ENCODE data around the gene ZFR. TPM values are rescaled to one million over a fixed set of nuclear protein-coding genes. Genes with fewer than 3 reads are reported as not detected.

Gene ZFR
- total RNA-seq, 1 experiment from 2014 or later, result 62.4 TPM

DNA sequence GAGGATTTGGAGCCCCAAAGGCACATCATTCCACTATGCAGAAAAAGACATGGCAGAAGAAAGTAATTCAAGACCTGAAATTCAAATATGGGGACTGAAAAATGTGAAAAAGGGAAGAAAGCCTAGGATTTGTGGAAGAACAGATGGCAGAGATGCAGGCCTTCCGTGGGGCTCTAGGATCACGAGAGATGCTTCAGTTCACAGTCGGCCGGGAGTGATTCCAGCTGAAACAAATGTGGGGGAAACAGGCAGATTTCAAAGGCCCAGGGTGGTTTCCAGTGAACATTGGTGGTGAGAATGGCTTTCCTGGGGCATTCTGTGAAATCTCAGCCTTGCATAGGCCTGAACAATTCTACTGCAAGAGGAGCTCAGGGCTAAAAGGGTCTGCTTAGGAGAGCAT lies 34.6 kb upstream of the ZFR start:
- peaks cover 7 to 10% of the 10 kb centered on the region in 2 experiments; a peak in 3 of 4 replicates for H3K4me1 Mint-ChIP-seq
- Histone ChIP-seq H3K23me2 (ENCODE audit: insufficient read length, low read depth, low read length, poor library complexity, severe bottlenecking) (no peaks in the 10 kb centered on the region), H2BK5ac (ENCODE audit: insufficient read length, low read length) (no peak overlapping the region), H3K4me1 (ENCODE audit: insufficient read depth, low read length) (no peaks in the 10 kb centered on the region), H3K27ac (ENCODE audit: insufficient read length, low read depth, low read length) (no peak overlapping the region), H3K23ac (ENCODE audit: insufficient read length, low read depth, low read length) (no peak overlapping the region), H2BK120ac (ENCODE audit: low read depth, low read length, poor library complexity, severe bottlenecking) (no peak overlapping the region), H4K20me1 (ENCODE audit: control insufficient read depth, insufficient read depth, insufficient read length) (no peaks in the 10 kb centered on the region), H2BK15ac (ENCODE audit: low read depth, low read length) (no peak overlapping the region), H3K27me3 (ENCODE audit: insufficient read depth, low read length) (no peaks in the 10 kb centered on the region), H2BK12ac (ENCODE audit: insufficient read length, low read depth, low read length) (no peak overlapping the region), H3K18ac (ENCODE audit: insufficient read length, low read depth, low read length) (no peak overlapping the region), H3K4ac (ENCODE audit: low read depth, low read length) (no peak overlapping the region), H3K56ac (ENCODE audit: insufficient read length, low read depth, low read length) (no peak overlapping the region), H4K91ac (ENCODE audit: insufficient read length, low read depth, low read length) (no peak overlapping the region), H2AK5ac (ENCODE audit: insufficient read length, low read length) (no peak overlapping the region), H3K79me1 (ENCODE audit: insufficient read depth, low read depth, low read length, poor library complexity, severe bottlenecking) (no peaks in the 10 kb centered on the region), H3K4me2 (ENCODE audit: insufficient read depth, insufficient read length, low read length) (no peak overlapping the region), H3K14ac (ENCODE audit: insufficient read depth, low read length) (no peak overlapping the region), H4K8ac (replicated peaks; ENCODE audit: insufficient read length, low read depth, low read length) (no peak overlapping the region), H2BK20ac (ENCODE audit: low read depth, low read length, poor library complexity, severe bottlenecking) (no peak overlapping the region), H2AFZ (ENCODE audit: low read length) (no peak overlapping the region), H3T11ph (ENCODE audit: low read length) (no peak overlapping the region), H3K79me2 (ENCODE audit: insufficient read depth, low read length) (no peaks in the 10 kb centered on the region), H3K9me3 (ENCODE audit: control insufficient read depth, low read depth, low read length) (no peaks in the 10 kb centered on the region), H4K5ac (ENCODE audit: insufficient read length, low read depth, low read length) (no peak overlapping the region), H3K9ac (ENCODE audit: extremely low read depth, insufficient read length, low read length) (no peak overlapping the region)
- no peaks in the 10 kb centered on the region for H3K9me3 Mint-ChIP-seq
- no peak overlapping the region for H3K4me3 Mint-ChIP-seq
- TF ChIP-seq, protein P1, sequence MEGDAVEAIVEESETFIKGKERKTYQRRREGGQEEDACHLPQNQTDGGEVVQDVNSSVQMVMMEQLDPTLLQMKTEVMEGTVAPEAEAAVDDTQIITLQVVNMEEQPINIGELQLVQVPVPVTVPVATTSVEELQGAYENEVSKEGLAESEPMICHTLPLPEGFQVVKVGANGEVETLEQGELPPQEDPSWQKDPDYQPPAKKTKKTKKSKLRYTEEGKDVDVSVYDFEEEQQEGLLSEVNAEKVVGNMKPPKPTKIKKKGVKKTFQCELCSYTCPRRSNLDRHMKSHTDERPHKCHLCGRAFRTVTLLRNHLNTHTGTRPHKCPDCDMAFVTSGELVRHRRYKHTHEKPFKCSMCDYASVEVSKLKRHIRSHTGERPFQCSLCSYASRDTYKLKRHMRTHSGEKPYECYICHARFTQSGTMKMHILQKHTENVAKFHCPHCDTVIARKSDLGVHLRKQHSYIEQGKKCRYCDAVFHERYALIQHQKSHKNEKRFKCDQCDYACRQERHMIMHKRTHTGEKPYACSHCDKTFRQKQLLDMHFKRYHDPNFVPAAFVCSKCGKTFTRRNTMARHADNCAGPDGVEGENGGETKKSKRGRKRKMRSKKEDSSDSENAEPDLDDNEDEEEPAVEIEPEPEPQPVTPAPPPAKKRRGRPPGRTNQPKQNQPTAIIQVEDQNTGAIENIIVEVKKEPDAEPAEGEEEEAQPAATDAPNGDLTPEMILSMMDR (conservative IDR thresholded peaks at IDR 0.05), result no peak
- no peak for DNase-seq
- whole genome bisulfite sequencing (ENCODE audit: extremely low coverage, insufficient read length, low lambda C conversion rate), result no CpG with 5 or more reads among the region's 4 CpGs
- no peaks in the 10 kb centered on the region for H3K36me3 Mint-ChIP-seq (ENCODE audit: insufficient read depth in 1 of 3, low read depth in 3 of 3)
- H3K27me3 Mint-ChIP-seq (ENCODE audit: low read depth), result no peaks in the 10 kb centered on the region
- no peak overlapping the region for H3K27ac Mint-ChIP-seq
